ENCODE data around the gene S100A6.
"Not testable (repeated sequence)": the region's sequence is repeated elsewhere in the genome, so short reads cannot be mapped to it uniquely, and the experiment has no call there.

- not testable (repeated sequence) for TF ChIP-seq RXRA (IDR thresholded peaks at IDR 0.05); CTCF (IDR thresholded peaks at IDR 0.05; ENCODE audit: low read depth, low read length, missing input control); TAF1 (conservative IDR thresholded peaks at IDR 0.05); RAD21 (IDR thresholded peaks at IDR 0.05); GABPA (IDR thresholded peaks at IDR 0.05 in 1 of 2, conservative IDR thresholded peaks at IDR 0.05 in 1 of 2); JUND (IDR thresholded peaks at IDR 0.05); ZBTB33 (IDR thresholded peaks at IDR 0.05); YY1 (IDR thresholded peaks at IDR 0.05); REST (IDR thresholded peaks at IDR 0.05); SP1 (IDR thresholded peaks at IDR 0.05); MAX (IDR thresholded peaks at IDR 0.05); EGR1 (IDR thresholded peaks at IDR 0.05; ENCODE audit: low read depth in 2 of 2); HNF4G (IDR thresholded peaks at IDR 0.05); NR2F2 (IDR thresholded peaks at IDR 0.05)
These were observed 13.3 kb downstream of the S100A6 start for GRCh38 chr1:153522353-153523048.

All from liver (tissue), 3 donors.